ENCODE results near the gene VNN1.

DNA sequence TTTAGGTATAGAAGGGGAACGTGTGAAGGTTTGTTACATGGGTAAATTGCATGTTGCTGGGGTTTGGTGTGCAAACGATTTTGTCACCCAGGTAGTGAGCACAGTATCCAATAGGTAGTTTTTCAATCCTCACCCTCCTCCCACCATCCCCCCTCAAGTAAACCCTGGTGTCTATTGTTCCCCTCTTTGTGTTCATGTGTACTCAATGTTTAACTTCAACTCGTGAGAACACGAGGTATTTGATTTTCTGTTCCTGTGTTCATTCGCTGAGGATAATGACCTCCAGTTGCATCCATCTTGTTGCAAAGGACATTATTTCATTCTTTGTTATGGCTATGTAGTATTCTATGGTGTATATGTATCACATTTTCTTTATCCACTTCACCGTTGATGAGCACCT is 11.6 kb upstream of the VNN1 start:
- TF ChIP-seq, protein P1, sequence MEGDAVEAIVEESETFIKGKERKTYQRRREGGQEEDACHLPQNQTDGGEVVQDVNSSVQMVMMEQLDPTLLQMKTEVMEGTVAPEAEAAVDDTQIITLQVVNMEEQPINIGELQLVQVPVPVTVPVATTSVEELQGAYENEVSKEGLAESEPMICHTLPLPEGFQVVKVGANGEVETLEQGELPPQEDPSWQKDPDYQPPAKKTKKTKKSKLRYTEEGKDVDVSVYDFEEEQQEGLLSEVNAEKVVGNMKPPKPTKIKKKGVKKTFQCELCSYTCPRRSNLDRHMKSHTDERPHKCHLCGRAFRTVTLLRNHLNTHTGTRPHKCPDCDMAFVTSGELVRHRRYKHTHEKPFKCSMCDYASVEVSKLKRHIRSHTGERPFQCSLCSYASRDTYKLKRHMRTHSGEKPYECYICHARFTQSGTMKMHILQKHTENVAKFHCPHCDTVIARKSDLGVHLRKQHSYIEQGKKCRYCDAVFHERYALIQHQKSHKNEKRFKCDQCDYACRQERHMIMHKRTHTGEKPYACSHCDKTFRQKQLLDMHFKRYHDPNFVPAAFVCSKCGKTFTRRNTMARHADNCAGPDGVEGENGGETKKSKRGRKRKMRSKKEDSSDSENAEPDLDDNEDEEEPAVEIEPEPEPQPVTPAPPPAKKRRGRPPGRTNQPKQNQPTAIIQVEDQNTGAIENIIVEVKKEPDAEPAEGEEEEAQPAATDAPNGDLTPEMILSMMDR (IDR thresholded peaks at IDR 0.05) = no peak
- TF ChIP-seq EP300 (IDR thresholded peaks at IDR 0.05) (no peak), POLR2A (IDR thresholded peaks at IDR 0.05) (no peak)
